Keratinocyte (primary cell): ENCODE measurements around the gene BRSK1. TPM values are rescaled to one million over a fixed set of nuclear protein-coding genes. Genes with fewer than 3 reads are reported as not detected.

Experiments
- DNase-seq: peaks from one replicate; pipeline ENCODE4 v3.0.0-alpha.2; 2011; ENCODE audit warnings: low read depth, missing footprints, low spot score
- FAIRE-seq: peaks from 2 replicates; lab custom pipeline; 2011; peaks lifted over from hg19 to GRCh38; lab: Jason Lieb, UNC
- H2AFZ ChIP-seq: 2 replicates; pipeline ENCODE4 v1.6.0; 2012; ENCODE audit warnings: low read length, control low read depth, inconsistent platforms; ENCODE audit not compliant: control insufficient read depth
- H3K27ac ChIP-seq: 2 replicates; pipeline ENCODE4 v1.5.1; 2011; ENCODE audit warnings: low read length; ENCODE audit not compliant: control insufficient read depth, insufficient read depth
- H3K27me3 ChIP-seq: 3 replicates; pipeline ENCODE4 v1.6.0; 2011; ENCODE audit warnings: low read length; ENCODE audit not compliant: control insufficient read depth, insufficient read depth; ENCODE audit errors: extremely low read depth
- H3K36me3 ChIP-seq, 2 experiments: 2 replicates in 1 of 2; 3 replicates in 1 of 2; pipeline ENCODE4 v1.5.1; 2011; ENCODE audit warnings: low read length in 2 of 2, mild to moderate bottlenecking in 1 of 2; ENCODE audit not compliant: control insufficient read depth in 2 of 2, insufficient read depth in 2 of 2; ENCODE audit errors: extremely low read depth in 1 of 2
- H3K4me1 ChIP-seq: 3 replicates; pipeline ENCODE4 v1.5.1; 2011; ENCODE audit warnings: low read length; ENCODE audit not compliant: control insufficient read depth, insufficient read depth; ENCODE audit errors: extremely low read depth
- H3K4me2 ChIP-seq: 3 replicates; pipeline ENCODE4 v1.6.0; 2011; ENCODE audit warnings: low read depth, low read length; ENCODE audit not compliant: control insufficient read depth, insufficient read depth; ENCODE audit errors: extremely low read depth
- H3K4me3 ChIP-seq, 3 experiments: fragments of 200-600 bp in 1 of 3; sonication (generic) in 1 of 3; 2 replicates in 2 of 3; 3 replicates in 1 of 3; pipeline ENCODE4 v1.5.1; 2011 to 2016; ENCODE audit warnings: low read length in 3 of 3, mild to moderate bottlenecking in 3 of 3, control low read depth in 2 of 3, inconsistent platforms in 1 of 3, low read depth in 1 of 3, mixed read lengths in 1 of 3, mixed run types in 1 of 3, moderate library complexity in 1 of 3; ENCODE audit not compliant: control insufficient read depth in 2 of 3, insufficient read depth in 2 of 3; ENCODE audit errors: extremely low read depth in 1 of 3
- H3K79me2 ChIP-seq: 2 replicates; pipeline ENCODE4 v1.6.0; 2012; ENCODE audit warnings: low read length; ENCODE audit not compliant: control insufficient read depth, insufficient read depth
- H3K9ac ChIP-seq: 3 replicates; pipeline ENCODE4 v1.6.0; 2011; ENCODE audit warnings: low read length; ENCODE audit not compliant: control insufficient read depth, insufficient read depth; ENCODE audit errors: extremely low read depth
- H3K9me1 ChIP-seq: 3 replicates; pipeline ENCODE4 v1.6.0; 2011; ENCODE audit warnings: low read length; ENCODE audit not compliant: control insufficient read depth, insufficient read depth; ENCODE audit errors: extremely low read depth
- H3K9me3 ChIP-seq: 2 replicates; pipeline ENCODE4 v1.5.1; 2012; ENCODE audit warnings: low read depth, low read length; ENCODE audit not compliant: control insufficient read depth
- H4K20me1 ChIP-seq: 3 replicates; pipeline ENCODE4 v1.6.0; 2011; ENCODE audit warnings: low read length; ENCODE audit not compliant: control insufficient read depth, insufficient read depth; ENCODE audit errors: extremely low read depth
- CTCF ChIP-seq, 3 experiments: IDR thresholded peaks in 1 of 3; conservative IDR thresholded peaks in 1 of 3; optimal IDR thresholded peaks in 1 of 3; 2 replicates in 2 of 3; 3 replicates in 1 of 3; pipeline versions ENCODE3 to v1.5.1; 2011; ENCODE audit warnings: low read length in 3 of 3, mild to moderate bottlenecking in 3 of 3, moderate library complexity in 2 of 3, control low read depth in 1 of 3, inconsistent platforms in 1 of 3; ENCODE audit not compliant: insufficient read depth in 2 of 3; ENCODE audit errors: extremely low read depth in 1 of 3
- EZH2 ChIP-seq: IDR thresholded peaks from one replicate; pipeline ENCODE4 v1.6.1; 2012; ENCODE audit warnings: inconsistent platforms, mild to moderate bottlenecking, low read length, moderate library complexity
- dilution Hi-C: fragments of 300-500 bp; cut with MboI; formaldehyde crosslinking; loops from one replicate; pipeline ENCODE4 v1.7.0; 2020; ENCODE audit warnings: low sequenced_read_pairs; ENCODE audit not compliant: extremely low pct_ligation_motif_present
- polyA plus RNA-seq, 5 experiments: library from polyadenylated mRNA; depleted of rRNA in 3 of 5; stranded (reverse) in 3 of 5; stranded (forward) in 1 of 5; unstranded in 1 of 5; fragments of >200 nt; gene quantifications; 1 replicate in 1 of 5; 2 replicates in 3 of 5; 3 replicates in 1 of 5; pipeline versions ENCODE4 v1.2.1 to v1.2.3, GENCODE V29; 2011 to 2012; ENCODE audit warnings: missing spikeins in 2 of 5, low read depth in 1 of 5, low replicate concordance in 1 of 5

Gene BRSK1
- polyA plus RNA-seq, 1 donor (not counting 4 experiments of a cell fraction or from before 2014, with no cell fraction given) = 0.46 TPM

- Histone ChIP-seq H3K79me2 (no peaks in the 10 kb centered on the region), H3K9me3 (no peaks in the 10 kb centered on the region), H3K4me2 (no peak overlapping the region), H3K4me1 (peaks cover 2% of the 10 kb centered on the region), H3K9me1 (no peaks in the 10 kb centered on the region), H2AFZ (no peak overlapping the region), H3K27me3 (no peaks in the 10 kb centered on the region), H3K4me3 (no peak overlapping the region), H3K27ac (no peak overlapping the region), H3K9ac (no peak overlapping the region), H4K20me1 (no peaks in the 10 kb centered on the region), H3K36me3 (no peaks in the 10 kb centered on the region)
- no peak for DNase-seq
- no peak for FAIRE-seq
- TF ChIP-seq EZH2 (no peak), CTCF (optimal IDR thresholded peaks at IDR 0.05 in 1 of 3, IDR thresholded peaks at IDR 0.05 in 1 of 3, conservative IDR thresholded peaks at IDR 0.05 in 1 of 3; ENCODE audit: extremely low read depth in 1 of 3, insufficient read depth in 2 of 3, low read length in 3 of 3) (no peak)
- dilution Hi-C loops = no loop called here
Observed at GRCh38 chr19:55304279-55304978, 20.6 kb downstream of the BRSK1 start.

- DNase-seq (no peak), FAIRE-seq (no peak)
- Histone ChIP-seq H3K36me3 (no peaks in the 10 kb centered on the region), H3K9me1 (no peaks in the 10 kb centered on the region), H3K4me3 (no peak overlapping the region), H3K4me2 (no peak overlapping the region), H4K20me1 (no peaks in the 10 kb centered on the region), H3K27me3 (no peaks in the 10 kb centered on the region), H3K9me3 (no peaks in the 10 kb centered on the region), H3K27ac (no peak overlapping the region), H3K9ac (no peak overlapping the region), H2AFZ (no peak overlapping the region), H3K79me2 (no peaks in the 10 kb centered on the region), H3K4me1 (peaks cover 2% of the 10 kb centered on the region)
- dilution Hi-C loops = no loop called here
- TF ChIP-seq CTCF (optimal IDR thresholded peaks at IDR 0.05 in 1 of 3, IDR thresholded peaks at IDR 0.05 in 1 of 3, conservative IDR thresholded peaks at IDR 0.05 in 1 of 3; ENCODE audit: extremely low read depth in 1 of 3, insufficient read depth in 2 of 3, low read length in 3 of 3) (no peak), EZH2 (no peak)
Observed at GRCh38 chr19:55304980-55305379, 21.2 kb downstream of the BRSK1 start.
